GM12873 (cell line): Measurements from ENCODE around the gene CYTIP.

ENCODE experiments used
- TF ChIP-seq, protein P1 (sequence below): IDR thresholded peaks from 2 replicates; pipeline ENCODE4 v1.5.1; 2012; ENCODE audit warnings: low read depth, mild to moderate bottlenecking, moderate library complexity, low read length, control low read depth; ENCODE audit not compliant: insufficient read depth; ENCODE audit errors: missing control alignments

CYTIP gene

DNA sequence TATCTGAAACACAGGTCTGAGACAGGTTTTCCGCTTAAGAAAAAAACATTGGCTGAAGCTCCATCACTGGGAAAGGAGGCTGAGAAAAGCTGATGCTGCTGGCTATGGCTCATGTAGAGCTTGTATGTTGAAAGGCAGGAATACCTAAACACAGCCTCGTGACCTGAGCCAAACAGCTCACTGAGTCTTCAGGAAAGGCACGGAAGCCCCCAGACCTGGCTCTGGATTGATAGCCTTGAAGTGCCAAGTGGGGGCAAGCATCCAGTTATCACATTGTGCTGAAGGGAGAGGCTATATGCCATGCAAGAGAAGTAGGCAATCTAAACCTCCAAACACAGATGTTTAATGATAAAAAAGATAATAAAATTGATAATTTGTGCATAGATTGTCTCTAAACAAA is 21.9 kb downstream of the CYTIP start:
- TF ChIP-seq, protein P1, sequence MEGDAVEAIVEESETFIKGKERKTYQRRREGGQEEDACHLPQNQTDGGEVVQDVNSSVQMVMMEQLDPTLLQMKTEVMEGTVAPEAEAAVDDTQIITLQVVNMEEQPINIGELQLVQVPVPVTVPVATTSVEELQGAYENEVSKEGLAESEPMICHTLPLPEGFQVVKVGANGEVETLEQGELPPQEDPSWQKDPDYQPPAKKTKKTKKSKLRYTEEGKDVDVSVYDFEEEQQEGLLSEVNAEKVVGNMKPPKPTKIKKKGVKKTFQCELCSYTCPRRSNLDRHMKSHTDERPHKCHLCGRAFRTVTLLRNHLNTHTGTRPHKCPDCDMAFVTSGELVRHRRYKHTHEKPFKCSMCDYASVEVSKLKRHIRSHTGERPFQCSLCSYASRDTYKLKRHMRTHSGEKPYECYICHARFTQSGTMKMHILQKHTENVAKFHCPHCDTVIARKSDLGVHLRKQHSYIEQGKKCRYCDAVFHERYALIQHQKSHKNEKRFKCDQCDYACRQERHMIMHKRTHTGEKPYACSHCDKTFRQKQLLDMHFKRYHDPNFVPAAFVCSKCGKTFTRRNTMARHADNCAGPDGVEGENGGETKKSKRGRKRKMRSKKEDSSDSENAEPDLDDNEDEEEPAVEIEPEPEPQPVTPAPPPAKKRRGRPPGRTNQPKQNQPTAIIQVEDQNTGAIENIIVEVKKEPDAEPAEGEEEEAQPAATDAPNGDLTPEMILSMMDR, result no peak

DNA sequence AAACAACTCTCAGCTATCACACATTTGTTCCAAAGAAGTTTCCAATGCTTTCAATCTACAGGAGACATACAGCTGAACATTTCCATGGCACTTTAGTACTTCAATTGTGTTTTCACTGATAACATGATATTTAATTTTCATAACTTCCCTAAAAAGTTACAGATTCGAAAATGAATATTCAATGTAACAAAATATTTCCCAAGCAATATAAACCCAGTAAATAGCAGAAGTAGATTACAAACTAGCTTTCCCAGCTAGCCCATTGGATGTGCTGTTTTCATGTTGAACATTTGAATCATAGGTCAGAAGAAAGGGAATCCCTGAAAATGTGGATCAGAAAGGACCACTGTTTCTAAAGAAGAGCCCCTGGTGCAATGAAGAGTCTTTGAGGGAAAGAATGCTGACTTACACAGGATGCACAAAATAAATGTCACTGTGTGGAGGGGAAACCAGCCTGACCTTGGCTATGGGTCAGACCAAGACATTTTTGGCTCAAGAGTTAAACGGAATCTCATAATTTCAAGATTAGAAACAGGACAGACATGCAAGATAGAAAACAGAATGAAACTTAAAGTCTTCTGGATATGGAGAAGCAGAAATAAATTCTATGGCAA is 22.5 kb downstream of the CYTIP start:
- TF ChIP-seq, protein P1, result no peak

DNA sequence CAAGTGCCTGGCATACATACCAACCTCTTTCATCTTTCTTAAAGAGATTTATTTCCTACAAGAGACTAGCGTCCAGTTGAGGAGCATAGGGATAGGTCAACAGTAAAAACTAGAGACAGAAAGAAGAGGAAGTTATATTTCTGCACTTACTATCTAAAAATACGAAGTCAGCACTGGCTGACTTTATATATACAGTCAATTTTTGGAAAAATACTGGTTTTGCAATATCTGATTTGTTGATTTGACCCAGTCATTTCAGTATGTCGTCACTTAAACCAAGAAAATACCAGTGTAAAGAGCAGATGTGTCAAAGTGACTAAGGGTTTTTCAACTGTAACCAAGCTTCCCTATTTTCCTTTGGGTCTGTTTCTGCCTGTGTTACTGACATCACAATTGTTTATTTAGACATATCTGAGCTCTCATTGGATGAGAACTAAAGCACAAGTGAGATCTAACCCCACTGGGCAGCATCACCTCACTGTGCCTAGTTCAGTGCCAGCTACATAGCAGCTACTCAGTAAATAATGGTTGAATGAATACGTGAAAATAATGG is 23.0 kb downstream of the CYTIP start:
- TF ChIP-seq, protein P1, result no peak

DNA sequence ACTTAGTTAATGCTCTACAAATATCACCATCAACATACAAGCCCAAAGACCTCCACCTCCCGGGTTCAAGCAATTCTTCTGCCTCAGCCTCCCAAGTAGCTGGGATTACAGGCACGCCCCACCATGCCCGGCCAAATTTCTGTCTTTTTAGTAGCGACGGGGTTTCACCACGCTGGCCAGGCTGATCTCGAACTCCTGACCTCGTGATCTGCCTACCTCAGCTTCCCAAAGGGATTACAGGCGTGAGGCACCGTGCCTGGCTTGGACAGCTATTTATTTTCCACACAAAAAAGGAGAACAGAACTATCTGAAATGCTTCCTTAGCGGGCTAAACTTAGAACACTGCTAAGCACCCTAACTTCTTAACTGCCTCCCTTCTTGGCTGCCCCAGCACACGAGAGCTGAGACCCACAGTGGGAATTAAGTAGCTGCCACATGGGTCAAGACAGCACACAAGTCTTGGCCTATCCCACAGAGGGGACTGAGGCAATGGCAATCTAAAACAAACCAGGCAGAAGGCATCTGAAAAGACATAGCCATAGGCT is 24.8 kb downstream of the CYTIP start:
- TF ChIP-seq, protein P1, result no peak

DNA sequence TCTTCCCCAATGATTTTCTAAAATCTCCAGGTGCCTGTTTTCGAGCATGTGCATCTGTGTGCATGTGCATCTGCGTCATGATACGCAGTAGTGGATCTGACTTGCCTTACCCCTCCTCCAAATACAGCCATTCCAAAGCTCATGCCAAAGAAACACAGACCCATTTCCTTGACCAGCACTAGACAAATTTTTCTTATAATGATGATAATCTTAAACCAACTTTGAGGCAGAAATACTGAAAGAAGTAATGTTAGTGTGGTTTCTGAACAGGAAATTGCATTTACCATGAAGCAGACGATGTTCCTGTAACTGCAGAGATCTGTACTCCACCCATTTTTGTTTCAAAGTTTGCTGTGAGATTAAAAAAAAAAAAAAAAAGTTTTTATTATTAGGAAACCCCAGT is 25.6 kb downstream of the CYTIP start:
- TF ChIP-seq, protein P1, result no peak

DNA sequence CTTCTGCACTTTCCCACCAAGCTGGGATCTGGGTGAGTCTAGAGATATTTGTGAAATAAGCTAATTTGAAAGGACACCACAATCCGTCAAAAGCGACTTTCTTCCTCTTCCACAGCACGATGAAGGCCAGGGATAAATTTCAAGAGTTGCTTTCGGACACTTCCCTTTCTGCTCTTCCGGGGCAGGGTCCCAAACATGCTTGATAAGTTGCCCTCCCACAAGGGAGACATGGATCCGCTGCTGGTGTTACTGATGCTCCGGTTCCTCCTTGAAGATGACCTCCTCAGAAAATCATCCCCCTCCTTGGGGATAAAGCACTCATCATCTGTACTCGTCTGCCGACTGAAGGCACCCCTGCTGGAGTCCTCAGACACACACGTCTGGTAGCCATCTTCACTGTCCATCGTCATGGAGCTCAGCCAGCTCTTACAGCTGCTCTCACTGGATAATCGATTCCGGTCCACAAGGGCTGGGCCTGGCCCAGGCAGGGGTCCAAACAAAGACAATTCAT is 28.2 kb downstream of the CYTIP start:
- TF ChIP-seq, protein P1, result no peak

DNA sequence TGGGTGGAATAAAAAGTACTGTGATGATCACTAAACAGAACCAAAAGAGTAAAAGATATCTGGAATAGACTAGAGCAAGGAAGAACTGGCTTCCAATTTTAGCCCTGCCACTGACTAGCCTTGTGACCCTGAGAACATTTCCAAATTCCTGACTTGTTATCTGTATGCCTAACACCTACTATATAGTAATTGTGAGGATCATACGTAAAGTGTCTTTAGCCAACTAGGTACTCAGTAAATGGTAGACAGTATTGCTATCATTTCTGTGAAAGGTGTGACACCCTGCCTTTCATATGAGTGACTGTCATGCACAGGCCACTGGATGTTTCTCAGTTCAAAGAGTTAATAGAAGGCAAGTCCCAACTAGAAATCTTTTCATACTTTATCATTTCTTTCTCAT is 29.8 kb downstream of the CYTIP start:
- TF ChIP-seq, protein P1, result no peak
